NCI-H1417 (cell line): ENCODE measurements around the gene MGAT4A.

Experiments used
- DNase-seq, 3 experiments: peaks; one replicate each; lab custom pipeline; 2025; lab: John Stamatoyannopoulos, UW

The MGAT4A gene

DNA sequence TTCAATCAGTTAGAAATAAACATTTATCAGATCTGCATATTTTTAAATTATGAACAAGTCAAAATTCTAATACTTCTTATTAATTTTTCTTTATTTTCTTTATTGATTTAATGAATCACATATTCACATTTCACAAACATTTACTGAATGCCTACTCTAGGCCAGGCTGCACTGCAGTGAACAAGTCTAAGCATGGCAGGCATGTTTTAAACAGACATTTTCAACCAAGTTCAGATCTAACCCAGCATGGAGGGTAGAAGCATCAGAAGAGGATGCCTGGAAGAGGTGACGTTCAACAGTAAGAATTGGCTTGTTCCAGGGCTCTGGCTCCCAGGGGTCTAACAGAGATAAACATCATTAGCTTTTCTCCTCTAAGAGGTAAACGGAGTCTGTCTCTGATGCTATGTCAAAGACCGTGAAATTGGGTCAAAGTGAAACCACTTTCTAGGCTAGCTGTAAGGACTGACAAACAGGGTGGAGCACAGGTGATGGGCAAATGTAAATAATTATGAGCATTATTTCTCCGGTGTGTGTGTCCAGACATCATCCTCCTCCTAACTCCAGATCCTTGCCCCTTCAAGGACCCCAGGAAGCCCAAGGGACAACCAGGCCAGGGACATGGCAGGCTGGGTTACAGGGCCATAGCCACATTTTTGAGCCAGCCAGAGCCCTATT is 72.0 kb downstream of the MGAT4A start:
- DNase-seq: no peak

DNA sequence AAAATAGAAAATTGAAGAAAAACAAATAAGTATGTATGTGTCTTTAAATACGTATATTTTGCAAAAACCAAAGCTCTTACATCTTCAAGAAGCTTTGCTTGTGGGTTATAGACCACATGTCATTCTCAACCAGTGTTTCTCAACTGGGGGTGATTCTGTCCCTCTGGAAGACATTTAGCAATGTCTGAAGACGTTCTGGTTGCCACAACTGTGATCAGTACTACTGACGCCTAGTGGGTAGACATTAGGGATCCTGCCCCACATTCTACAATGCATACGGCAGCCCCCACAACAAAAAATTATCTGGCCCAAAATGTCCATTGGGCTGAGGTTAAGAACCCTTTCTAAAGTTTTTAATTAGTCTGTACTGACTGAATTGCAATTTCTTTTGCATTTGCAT is 74.1 kb downstream of the MGAT4A start:
- DNase-seq: no peak

DNA sequence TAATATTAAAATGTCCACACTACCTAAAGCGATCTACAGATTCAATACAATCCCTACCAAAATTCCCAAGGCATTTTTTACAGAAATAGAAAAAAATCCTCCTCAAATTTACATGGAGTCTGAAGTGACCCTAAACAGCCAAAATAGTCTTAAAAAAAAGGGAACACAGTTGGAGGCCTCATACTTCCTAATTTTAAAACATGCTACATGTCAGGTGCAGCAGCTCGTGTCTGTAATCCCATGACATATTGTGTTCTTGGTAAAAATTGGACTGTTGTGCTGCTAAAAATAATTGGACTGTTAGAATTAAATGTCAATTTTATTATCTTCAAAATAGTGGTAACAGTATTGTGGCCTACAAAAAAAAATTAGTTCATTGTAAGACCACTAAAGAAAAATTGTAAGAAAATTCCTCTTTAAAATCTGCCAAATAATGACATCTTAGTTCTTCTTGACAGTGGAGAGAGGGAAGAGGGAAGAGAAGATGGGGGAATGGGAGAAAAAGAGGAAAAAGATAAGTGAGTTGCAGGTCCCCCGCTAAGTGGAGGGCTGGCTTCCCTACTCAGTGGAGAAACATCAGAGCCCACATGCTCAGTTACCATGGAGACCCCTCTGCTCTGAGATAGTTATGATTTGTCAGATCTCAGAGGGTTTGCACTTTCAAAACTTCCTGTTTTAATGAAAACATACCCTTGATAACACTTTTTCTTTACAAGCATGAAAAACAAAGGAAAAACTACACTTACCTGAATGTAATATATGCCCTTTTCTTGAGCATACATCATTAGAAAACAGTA is 76.0 kb downstream of the MGAT4A start:
- DNase-seq: peak in 1 of 3 experiments; percentile 2

DNA sequence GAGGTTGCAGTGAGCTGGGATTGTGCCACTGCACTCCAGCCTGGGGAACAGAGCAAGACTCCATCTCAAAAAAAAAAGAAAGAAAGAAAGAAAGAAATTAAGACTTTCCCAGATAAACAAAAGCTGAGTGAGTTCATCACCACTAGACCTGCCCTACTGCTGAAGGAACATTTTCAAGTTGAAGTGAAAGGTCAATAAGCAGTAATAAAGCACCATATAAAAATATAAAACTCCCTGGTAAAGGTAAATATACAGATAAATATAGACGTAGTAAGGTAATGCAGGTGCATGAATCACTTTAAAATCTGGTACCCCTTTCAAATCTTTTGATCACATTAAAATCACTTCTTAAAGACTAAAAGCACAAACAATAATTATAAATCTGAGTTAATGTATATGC is 79.9 kb downstream of the MGAT4A start:
- DNase-seq: no peak

DNA sequence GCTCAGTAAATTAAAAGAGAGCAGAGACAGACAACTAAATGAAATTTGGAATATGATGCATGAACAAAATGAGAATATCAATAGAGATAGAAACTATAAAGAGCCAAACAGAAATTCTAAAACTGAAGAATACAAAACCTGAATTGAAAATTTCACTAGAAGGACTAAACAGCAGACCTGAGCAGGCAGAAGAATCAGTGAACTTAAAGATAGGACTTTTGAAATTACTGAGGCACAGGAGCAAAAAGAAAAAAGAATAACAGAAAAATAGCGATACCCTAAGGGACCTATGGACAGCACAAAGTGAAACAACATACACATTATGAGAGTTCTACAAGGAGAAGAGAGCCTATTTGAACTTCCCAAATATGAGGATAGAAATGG is 80.9 kb downstream of the MGAT4A start:
- no peak for DNase-seq

DNA sequence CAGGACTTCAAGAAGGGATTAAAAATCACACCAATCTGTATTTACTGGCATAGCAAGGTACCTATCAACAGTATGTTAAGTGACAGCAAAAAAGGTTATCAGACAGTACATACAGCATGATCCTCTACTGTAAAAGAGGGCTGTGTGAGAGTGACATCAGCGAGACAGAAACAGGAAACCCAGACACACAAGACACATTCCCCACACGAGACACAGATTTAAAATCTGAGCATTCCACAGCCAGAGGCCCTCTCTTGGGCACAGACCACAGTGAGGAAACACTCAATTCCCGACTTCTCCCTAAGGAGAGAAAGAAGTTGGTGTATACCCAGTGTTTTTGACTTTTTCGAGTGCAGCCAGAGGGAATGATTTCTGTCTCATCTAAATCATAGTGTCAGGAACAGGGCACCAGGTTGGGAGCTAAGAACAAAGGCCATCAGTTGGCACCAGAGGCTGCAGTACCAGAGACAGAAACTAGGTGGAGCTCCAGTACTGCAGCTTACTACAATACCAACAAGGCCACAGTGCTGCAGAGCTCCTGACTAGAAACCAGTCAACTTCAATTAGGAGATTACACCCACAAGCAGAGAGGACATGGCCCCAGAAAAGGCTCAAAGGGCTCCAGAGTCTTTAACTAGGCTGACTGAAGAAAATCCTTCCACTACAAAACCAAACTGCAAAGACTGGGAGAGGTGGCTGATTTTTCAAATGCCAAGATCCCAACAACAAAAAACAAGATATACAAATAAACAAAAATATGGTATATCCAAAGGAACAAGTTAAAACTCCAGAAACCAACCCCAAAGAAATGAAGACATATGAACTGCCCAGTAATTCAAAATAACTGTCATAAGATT is 81.6 kb downstream of the MGAT4A start:
- peak; percentile 70 to 90 (median 80) for DNase-seq

DNA sequence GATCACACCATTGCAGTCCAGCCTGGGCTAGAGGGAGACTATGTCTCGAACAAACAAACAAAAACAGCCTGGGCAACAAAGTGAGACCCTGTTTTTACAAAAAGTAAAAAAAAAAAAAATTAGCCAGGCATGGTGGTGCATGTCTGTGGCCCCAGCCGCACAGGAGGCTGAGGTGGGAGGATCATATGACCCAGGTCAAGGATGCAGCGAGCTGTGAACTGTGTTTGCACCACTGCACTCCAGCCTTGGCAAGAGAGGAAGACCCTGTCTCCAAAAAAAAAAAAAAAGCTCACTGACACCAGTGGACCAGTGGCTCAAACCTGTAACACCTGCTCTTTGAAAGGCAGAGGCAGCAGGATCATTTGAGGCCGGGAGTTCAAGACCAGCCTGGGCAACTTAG is 82.5 kb downstream of the MGAT4A start:
- no peak for DNase-seq

DNA sequence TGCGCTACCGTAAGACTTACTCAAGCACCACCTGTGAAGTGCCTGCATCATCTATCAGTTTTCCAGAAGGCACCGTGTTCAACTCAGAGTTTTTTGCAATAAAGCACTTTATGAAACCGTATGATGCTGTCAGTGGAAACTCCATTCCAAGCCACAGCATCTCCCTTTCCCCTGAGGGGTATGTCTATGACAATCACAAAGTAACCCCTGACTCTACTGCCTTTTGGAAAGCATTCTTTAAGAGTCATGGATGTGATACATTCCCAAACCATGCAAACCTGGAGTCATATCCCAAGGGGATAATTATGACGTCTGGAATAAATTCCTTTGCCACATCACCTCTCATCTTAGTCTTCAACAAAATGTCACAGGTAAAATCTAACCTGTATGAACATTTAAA is 83.3 kb downstream of the MGAT4A start:
- no peak for DNase-seq

DNA sequence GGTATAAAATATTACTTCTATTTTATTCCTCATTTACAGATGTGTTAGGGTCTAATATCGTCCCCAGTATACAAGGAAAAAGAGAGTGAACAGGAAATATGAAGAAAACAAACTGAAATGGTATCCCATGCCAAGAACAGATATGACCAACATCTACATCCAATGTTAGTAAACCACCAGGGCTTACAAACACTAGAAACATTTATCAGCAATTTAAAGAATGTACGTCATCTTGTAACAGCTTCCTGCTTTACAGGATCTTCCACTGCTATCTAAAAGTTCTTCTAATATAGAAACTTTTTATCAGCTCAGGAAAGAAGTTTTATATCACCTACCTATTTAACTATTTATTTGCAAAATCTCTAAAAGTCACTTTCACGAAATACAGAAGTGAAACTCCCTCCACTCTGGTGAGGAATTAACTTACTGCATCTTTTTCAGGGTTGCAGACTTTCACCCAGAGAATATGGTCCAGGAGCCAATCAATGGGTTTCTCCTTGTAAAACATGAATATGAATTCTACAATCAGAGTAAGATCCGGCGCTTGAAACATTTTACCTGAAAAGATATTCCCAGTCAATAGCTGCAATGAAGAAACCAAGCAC is 87.3 kb downstream of the MGAT4A start:
- no peak for DNase-seq

DNA sequence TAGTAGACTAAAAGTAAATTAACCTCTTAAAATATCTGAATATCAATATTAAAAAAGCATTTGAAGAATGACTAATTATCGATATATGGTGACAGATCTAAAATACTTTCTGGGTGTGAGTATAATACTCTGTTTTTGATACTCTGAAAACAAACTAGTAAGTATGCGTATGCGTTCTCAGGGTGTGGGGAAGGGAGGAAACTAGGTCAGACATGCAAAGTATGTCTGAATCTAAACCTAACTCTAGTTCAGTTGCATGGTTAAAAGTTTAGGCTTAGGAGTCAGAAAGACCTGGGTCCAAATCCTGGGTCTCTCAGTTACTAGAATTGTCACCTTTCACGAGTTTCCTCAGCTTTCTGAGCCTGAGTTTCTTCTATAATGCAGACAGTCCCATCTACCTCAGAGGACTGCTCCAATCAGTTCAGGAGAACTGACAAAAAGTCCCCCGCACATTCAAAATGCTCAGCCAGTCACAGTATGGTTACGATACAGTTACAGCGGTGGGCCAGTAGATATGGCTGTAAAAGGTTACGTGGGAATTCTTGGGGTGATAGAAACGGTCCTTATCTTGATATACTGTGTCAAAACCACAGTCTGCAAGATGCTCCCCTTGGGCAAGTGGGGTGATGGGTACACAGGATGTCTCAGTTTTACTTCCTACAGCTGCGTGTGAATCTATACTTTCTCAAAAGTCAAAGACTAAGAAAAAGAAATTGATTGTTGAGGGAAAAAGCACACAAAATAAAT is 93.4 kb downstream of the MGAT4A start:
- no peak for DNase-seq

DNA sequence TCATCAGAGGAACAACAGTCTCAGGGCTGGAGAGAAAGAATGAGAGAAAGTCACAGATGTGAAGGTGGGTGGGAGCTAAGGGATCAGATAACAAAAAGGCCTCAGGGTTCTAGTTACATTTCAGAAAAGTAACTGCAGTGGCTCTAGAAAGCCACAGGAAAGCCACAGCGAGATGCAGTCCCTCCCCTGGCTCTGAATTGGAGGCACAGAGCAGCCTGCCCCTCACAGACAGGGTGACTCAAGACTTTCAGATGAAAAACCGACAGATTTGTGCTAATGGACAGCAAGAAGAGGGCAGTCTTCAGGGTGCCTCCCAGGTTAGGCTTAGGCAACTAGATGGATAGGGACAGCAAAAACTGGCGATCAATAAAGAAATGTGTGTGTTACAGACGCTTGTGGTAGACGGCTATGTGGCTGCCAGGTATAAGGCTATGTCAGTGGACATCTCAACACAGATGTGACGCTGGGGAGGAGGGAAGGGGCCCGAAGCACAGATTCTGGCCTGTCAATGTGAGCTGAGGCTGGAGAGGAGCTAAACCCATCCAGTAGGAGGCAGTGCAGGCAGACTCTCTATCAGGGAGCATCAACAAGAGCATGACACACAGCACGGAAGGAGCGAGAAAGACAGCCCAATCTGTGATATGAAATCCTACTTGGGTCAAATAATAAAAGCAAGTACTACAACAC is 96.4 kb downstream of the MGAT4A start:
- no peak for DNase-seq

DNA sequence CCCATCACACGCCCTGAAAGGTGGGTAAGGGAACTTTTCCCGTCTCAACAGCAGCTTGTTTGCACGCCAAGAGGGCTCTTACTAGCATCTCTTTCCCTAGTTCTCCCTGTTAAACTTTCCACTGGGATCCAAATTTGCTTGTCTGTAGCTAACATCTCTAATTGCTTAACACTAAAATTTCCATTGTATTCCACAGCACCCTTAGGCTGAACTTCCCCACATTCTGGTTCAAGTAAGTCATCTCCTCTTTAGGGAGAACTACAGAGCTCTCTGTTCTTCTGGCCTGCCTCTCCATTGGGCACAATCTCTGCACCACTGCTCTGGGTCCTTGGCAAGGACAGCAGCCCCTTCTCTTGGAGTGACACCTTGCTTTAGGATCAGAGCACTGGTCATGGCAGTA is 98.6 kb downstream of the MGAT4A start:
- no peak for DNase-seq

DNA sequence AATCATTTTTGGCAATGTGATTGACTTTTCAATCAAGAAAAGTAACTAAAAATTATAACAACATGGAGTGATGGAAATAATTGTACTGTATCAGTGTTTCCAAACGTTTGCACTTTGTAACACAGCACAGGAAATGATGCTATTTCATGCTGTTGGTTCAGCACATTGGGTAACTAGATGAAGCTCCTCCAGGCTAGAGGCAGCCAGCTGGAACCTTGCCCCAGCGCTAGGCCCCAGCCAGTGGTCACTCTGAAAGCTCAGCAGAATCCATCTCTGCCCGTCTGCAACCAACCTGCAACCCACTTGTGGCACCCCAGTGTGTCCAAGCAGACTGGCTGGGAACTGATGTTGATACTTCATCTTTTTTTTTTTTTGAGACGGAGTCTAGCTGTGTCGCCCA is 107.3 kb downstream of the MGAT4A start:
- no peak for DNase-seq

DNA sequence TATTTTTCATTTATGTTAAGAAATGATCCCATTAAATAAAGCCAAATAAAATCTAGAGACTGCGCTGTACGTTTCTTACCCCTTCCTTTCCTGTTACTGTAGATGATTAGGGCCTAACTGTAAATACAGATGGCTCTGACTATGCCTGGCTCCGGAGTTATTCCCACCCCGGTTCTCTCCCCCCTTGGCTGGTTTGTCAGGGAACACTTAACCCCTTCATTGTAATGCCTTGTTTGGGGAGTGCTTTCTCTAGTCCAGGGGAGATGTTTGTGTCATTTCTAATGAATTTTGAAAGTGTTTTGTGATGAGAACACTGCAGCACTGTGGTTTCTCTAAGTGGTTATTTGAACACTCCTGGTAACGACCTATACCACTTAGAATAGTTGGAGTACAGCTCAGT is 113.8 kb downstream of the MGAT4A start:
- DNase-seq: no peak

DNA sequence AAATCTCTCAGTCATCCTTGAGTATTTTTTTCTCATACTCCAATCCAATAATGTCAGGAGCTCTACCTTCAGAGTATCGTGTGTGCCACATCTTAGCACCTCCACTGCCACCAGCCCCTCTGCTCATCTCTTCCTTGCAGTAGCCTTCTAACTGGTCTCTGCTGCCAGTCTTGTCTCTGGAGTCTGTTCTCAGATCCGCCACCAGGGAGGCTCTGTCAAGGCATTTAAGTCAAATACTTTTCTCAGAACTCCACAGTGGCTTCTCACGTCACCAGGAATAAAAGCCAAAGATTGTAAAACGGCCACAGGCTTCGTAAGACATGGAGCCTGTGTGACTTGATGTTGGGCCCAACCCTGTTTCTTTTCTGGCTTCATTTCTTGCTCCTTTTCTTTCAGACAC is 115.5 kb downstream of the MGAT4A start:
- no peak for DNase-seq

DNA sequence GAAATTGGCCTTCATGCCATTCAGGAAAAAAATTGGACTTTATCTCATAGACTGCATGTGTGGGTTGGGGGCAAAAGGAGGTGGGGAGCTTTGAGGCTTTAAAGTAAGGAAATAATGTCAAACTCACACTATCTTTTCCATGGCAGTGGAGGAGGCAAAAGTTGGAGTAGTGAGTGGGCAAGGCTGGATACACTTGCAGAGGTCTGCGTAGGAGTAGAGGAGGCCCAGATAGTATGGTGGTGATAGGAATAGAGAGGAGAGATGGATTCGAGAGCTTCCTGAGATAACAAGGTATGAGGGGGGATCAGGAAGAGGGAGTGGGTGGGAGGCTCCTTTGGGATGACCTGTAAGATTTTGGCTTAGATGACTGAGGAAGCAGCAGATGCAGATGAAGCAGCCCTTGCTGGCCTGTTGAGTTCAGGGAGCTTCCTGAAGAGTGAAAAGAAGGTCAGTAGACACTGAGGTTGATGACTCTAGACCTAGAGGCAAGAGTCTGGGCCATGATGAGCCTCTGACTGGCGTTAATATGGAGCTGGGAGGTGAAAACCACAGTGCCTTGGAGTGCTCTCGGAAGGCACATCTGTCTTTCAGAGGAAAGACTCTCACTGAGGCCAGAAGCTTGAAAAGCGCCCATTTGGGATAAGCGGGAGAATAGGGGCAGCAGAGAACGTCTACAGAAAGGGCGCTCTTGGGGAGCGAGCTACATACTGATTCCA is 116.8 kb downstream of the MGAT4A start:
- DNase-seq: no peak

DNA sequence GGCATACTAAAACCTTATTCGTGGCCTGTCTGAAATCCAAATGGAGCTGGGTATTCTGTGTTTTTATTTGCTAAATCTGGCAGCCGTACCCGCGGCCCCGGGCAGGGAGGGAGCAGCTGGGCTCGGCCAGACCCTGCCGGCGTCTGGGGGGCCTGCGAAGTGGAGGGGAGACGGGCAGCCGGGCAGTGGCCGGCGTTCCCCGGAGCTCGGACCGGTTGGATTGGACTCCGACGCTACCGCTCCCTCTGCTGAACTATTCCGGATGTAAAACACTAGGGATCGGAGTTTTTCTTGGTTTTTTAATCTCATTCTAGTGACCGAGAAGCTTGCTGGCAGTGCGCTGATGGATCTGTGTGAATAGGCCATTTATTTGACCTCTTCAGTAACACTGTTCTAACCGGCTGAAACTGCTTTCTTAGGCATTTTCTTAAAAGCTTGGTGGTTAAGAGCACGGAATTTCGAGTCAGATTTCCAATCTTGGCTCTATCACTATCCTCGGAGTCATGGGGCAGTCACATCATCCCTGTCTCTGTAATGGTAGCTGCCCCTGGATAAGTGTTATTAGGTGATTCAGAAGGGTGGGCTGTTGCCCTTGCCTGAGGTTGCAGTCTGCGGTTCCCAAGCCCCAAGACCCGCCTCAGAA is 121.8 kb downstream of the MGAT4A start:
- DNase-seq: peak in 1 of 3 experiments; percentile 6

DNA sequence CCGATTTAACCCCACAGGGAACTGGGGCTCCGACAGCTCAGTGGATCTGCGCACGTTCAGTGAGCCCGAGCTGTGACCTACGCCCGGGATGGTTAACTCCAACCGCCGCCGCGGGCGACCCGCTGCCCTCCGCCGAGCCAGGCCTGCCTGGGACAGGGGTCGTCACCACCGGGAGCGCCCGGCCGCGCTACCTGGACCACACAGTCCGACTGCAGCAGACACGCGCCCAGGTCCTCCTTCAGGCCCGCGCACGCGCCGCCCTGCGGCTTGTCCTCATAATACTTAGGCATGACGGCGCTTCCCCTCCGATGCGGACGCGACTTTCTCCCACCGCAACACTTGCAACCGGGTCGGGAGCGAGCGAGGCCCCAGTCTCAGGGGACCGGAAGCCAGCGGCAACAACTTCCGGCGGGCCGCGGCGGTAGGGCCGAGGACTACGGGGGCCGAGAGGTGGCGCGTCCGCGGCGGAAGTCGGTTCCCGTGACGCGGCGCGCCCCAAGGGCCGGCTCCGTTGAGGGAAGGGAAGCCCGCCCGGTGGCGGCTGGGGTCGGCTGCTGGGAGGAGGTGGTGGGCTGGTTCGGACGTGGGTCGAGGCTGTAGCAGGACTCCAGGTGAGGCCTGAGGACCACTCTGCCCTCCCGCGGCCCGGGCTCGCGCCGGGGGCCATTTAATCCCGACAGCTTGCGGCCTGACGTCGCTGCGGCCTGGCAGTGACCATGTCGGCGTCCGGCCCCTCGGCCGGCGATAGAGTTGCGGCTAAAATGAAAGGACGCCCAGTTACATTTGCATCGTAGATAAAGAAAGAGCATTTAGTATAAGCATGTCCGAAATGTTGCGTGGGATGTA is 122.6 kb downstream of the MGAT4A start, which contains the start of the genes COA5 and UNC50:
Gene COA5, minus strand, starts transcription at position 397 of the 846 bp plus-strand sequence. Its CDS starts 107 bp downstream, at position 290.
Gene UNC50, plus strand, starts transcription at position 474 of the 846 bp plus-strand sequence. CDS start 1,171 bp downstream, outside the sequence.
- peak; percentile 85 to 90 (median 90) for DNase-seq

DNA sequence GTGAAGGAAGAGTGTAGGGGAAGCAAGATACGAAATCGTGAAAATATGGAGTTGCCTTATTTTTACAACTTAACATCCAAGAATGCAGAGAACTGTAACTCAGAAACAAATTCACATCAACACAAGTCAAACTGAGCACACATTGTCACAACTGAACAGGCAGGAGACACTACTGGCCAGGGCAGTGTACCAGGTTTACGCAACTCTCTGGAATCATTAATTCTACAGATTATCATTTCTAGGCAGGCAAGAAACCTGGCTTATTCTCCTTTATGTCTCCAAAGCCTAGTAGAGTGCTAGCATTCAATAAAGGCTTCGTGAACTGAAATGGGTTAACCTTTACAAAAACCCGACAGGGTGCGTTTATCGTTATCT is 123.2 kb downstream of the MGAT4A start:
- DNase-seq: no peak
